ENCODE data around the gene APOF.
"Not testable (repeated sequence)": the region's sequence is repeated elsewhere in the genome, so short reads cannot be mapped to it uniquely, and the experiment has no call there.

Gene APOF

DNA sequence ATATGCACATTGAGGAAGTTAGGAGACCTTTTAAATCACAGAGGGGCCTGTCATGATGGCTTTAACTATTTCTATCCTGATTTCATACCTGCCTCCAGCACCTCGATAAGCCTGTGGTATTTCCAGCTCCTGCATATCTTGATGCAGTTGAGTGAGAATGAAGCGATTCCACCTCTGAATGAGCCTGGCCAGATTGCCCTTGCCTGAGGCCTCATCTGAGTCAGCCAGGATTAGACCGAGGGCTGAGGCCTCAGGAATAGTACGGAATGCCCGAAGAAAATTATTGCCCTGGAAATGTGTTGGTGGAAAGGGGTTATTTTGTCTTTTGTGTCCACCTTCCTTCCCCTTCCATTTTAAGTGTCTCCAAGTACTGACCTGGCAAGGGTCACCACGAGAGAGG lies 38.5 kb downstream of the APOF start:
- Histone ChIP-seq H3K79me2 (ENCODE audit: control insufficient read depth, low read length) (no peaks in the 10 kb centered on the region), H4K20me1 (ENCODE audit: control insufficient read depth, insufficient read depth, low read depth, low read length) (no peaks in the 10 kb centered on the region), H3K27ac (ENCODE audit: low read depth, low read length) (no peak overlapping the region), H3K4me3 (ENCODE audit: low read length) (no peak overlapping the region), H3K4me1 (ENCODE audit: control insufficient read depth, low read length) (no peaks in the 10 kb centered on the region), H3K27me3 (ENCODE audit: control insufficient read depth, low read length) (no peaks in the 10 kb centered on the region), H3K9me2 (replicated peaks; ENCODE audit: control insufficient read depth, low read length) (no peaks in the 10 kb centered on the region), H3K9me3 (ENCODE audit: control insufficient read depth, insufficient read depth, low read length) (no peaks in the 10 kb centered on the region), H3F3A (ENCODE audit: control insufficient read depth, insufficient read depth) (no peaks in the 10 kb centered on the region), H3K4me2 (ENCODE audit: low read length) (no peak overlapping the region), H3K36me3 (ENCODE audit: control insufficient read depth, low read length) (peaks cover 81% of the 10 kb centered on the region)
- TF ChIP-seq CTCF (IDR thresholded peaks at IDR 0.05; ENCODE audit: low read depth, low read length, poor library complexity, severe bottlenecking), result no peak
- no peak for TF ChIP-seq EZH2phosphoT487 (IDR thresholded peaks at IDR 0.05; ENCODE audit: borderline replicate concordance, low read length)

- not testable (repeated sequence) for H3K9me3 ChIP-seq (ENCODE audit: control insufficient read depth, insufficient read depth, low read length); H3F3A ChIP-seq (ENCODE audit: control insufficient read depth, insufficient read depth); H3K4me2 ChIP-seq (ENCODE audit: low read length); H3K27ac ChIP-seq (ENCODE audit: low read depth, low read length); H3K27me3 ChIP-seq (ENCODE audit: control insufficient read depth, low read length); H3K4me1 ChIP-seq (ENCODE audit: control insufficient read depth, low read length); H3K79me2 ChIP-seq (ENCODE audit: control insufficient read depth, low read length); H4K20me1 ChIP-seq (ENCODE audit: control insufficient read depth, insufficient read depth, low read depth, low read length); H3K9me2 ChIP-seq (replicated peaks; ENCODE audit: control insufficient read depth, low read length); H3K4me3 ChIP-seq (ENCODE audit: low read length)
- H3K36me3 ChIP-seq (ENCODE audit: control insufficient read depth, low read length), result peaks cover 79% of the 10 kb centered on the region
These were observed 41.0 kb downstream of the APOF start for GRCh38 chr12:56321610-56322009.

DNA sequence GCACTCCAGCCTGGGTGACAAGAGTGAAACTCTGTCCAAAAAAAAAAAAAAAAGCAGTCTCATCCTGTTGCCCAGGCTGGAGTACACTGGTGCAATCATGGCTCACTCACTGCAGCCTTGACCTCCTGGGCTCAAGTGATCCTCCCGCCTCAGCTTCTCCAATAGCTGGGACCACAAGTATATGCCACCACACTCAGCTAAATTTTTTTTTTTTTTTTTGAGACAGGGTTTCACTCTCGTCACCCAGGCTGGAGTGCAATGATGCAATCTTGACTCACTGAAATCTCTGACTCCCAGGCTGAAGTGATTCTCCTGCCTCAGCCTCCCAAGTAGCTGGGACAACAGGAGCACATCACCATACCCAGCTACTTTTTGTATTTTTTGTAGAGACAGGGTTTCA lies 41.6 kb downstream of the APOF start:
- Histone ChIP-seq H3K79me2 (ENCODE audit: control insufficient read depth, low read length) (0 out of 2 replicates have a peak, but pooled peaks cover 3% of the 10 kb centered on the region), H3K36me3 (ENCODE audit: control insufficient read depth, low read length) (peaks cover 74% of the 10 kb centered on the region), H3K9me2 (replicated peaks; ENCODE audit: control insufficient read depth, low read length) (no peaks in the 10 kb centered on the region), H3K27ac (ENCODE audit: low read depth, low read length) (no peak overlapping the region), H4K20me1 (ENCODE audit: control insufficient read depth, insufficient read depth, low read depth, low read length) (no peaks in the 10 kb centered on the region), H3K27me3 (ENCODE audit: control insufficient read depth, low read length) (no peaks in the 10 kb centered on the region), H3K4me2 (ENCODE audit: low read length) (no peak overlapping the region), H3K4me3 (ENCODE audit: low read length) (no peak overlapping the region), H3F3A (ENCODE audit: control insufficient read depth, insufficient read depth) (0 out of 2 replicates have a peak, but pooled peaks cover 6% of the 10 kb centered on the region), H3K9me3 (ENCODE audit: control insufficient read depth, insufficient read depth, low read length) (no peaks in the 10 kb centered on the region), H3K4me1 (ENCODE audit: control insufficient read depth, low read length) (peaks cover 13% of the 10 kb centered on the region)
- TF ChIP-seq EZH2phosphoT487 (IDR thresholded peaks at IDR 0.05; ENCODE audit: borderline replicate concordance, low read length) (no peak), CTCF (IDR thresholded peaks at IDR 0.05; ENCODE audit: low read depth, low read length, poor library complexity, severe bottlenecking) (no peak)

- TF ChIP-seq CTCF (IDR thresholded peaks at IDR 0.05; ENCODE audit: low read depth, low read length, poor library complexity, severe bottlenecking), result peak; percentile 42
- no peak for TF ChIP-seq EZH2phosphoT487 (IDR thresholded peaks at IDR 0.05; ENCODE audit: borderline replicate concordance, low read length)
- Histone ChIP-seq H3K36me3 (ENCODE audit: control insufficient read depth, low read length) (peaks cover 55% of the 10 kb centered on the region), H3K79me2 (ENCODE audit: control insufficient read depth, low read length) (peaks cover 26% of the 10 kb centered on the region), H3K27ac (ENCODE audit: low read depth, low read length) (no peak overlapping the region), H3K4me2 (ENCODE audit: low read length) (no peak overlapping the region), H3K9me2 (replicated peaks; ENCODE audit: control insufficient read depth, low read length) (no peaks in the 10 kb centered on the region), H3K4me3 (ENCODE audit: low read length) (no peak overlapping the region), H3F3A (ENCODE audit: control insufficient read depth, insufficient read depth) (0 out of 2 replicates have a peak, but pooled peaks cover 6% of the 10 kb centered on the region), H3K4me1 (ENCODE audit: control insufficient read depth, low read length) (peaks cover 20% of the 10 kb centered on the region), H4K20me1 (ENCODE audit: control insufficient read depth, insufficient read depth, low read depth, low read length) (no peaks in the 10 kb centered on the region), H3K27me3 (ENCODE audit: control insufficient read depth, low read length) (no peaks in the 10 kb centered on the region), H3K9me3 (ENCODE audit: control insufficient read depth, insufficient read depth, low read length) (no peaks in the 10 kb centered on the region)
These were observed 45.0 kb downstream of the APOF start for GRCh38 chr12:56317675-56318074.
